Natural killer cell treated with Interleukin-12 subunit alpha and Interleukin-12 subunit beta and Interleukin-15 and Interleukin-18, amount 100 ng/mL, for 72 hours (primary cell): ENCODE data around the gene ATG16L2. TPM values are rescaled to one million over a fixed set of nuclear protein-coding genes. Genes with fewer than 3 reads are reported as not detected.

ENCODE experiments used
- ATAC-seq, 2 donors: fragments of 150-1000 bp; cut with Tn5 transposase in 1 of 2; sonication (Bioruptor Pico), chemical (Tn5 transposase) in 1 of 2; 2 replicates each; pipeline ENCODE4 v1.10.0; 2021
- DNase-seq: peaks from one replicate; pipeline ENCODE4 v3.0.0; 2022; ENCODE audit warnings: low spot score
- H3K27ac Mint-ChIP-seq, 2 donors: 1 replicate in 1 of 2; 2 replicates in 1 of 2; pipeline ENCODE4 v1.8.0; 2022; ENCODE audit warnings: mixed read lengths in 2 of 2, mild to moderate bottlenecking in 1 of 2, moderate library complexity in 1 of 2
- H3K27me3 Mint-ChIP-seq, 2 donors: 1 replicate in 1 of 2; 2 replicates in 1 of 2; pipeline ENCODE4 v1.8.0; 2022; ENCODE audit warnings: mixed read lengths in 2 of 2
- H3K36me3 Mint-ChIP-seq: one replicate; pipeline ENCODE4 v1.8.0; 2022; ENCODE audit warnings: mixed read lengths
- H3K4me1 Mint-ChIP-seq, 2 donors: 1 replicate in 1 of 2; 2 replicates in 1 of 2; pipeline ENCODE4 v1.8.0; 2022; ENCODE audit warnings: low read depth in 2 of 2, mixed read lengths in 2 of 2, mild to moderate bottlenecking in 1 of 2
- H3K4me3 Mint-ChIP-seq: one replicate; pipeline ENCODE4 v1.8.0; 2022; ENCODE audit warnings: mixed read lengths
- H3K9me3 Mint-ChIP-seq: 2 replicates; pipeline ENCODE4 v1.8.0; 2022; ENCODE audit warnings: mixed read lengths
- total RNA-seq, 2 donors: library from RNA; stranded (reverse); gene quantifications; one replicate each; pipeline ENCODE4 v1.2.3, GENCODE V29; 2022

The ATG16L2 gene
- total RNA-seq, 2 donors from 2014 or later, result 74.7 to 113 TPM

GRCh38 chr11:72775288-72776110, 38.7 kb upstream of the ATG16L2 start:
- no peaks in the 10 kb centered on the region for H3K27me3 Mint-ChIP-seq
- DNase-seq (no peak), ATAC-seq (no peak)
- H3K9me3 Mint-ChIP-seq, result no peaks in the 10 kb centered on the region
- peaks cover 8 to 30% of the 10 kb centered on the region in 2 donors for H3K4me1 Mint-ChIP-seq
- H3K4me3 Mint-ChIP-seq, result no peak overlapping the region
- H3K36me3 Mint-ChIP-seq, result no peaks in the 10 kb centered on the region
- peak overlapping the region; percentile 43 to 60 for H3K27ac Mint-ChIP-seq

DNA sequence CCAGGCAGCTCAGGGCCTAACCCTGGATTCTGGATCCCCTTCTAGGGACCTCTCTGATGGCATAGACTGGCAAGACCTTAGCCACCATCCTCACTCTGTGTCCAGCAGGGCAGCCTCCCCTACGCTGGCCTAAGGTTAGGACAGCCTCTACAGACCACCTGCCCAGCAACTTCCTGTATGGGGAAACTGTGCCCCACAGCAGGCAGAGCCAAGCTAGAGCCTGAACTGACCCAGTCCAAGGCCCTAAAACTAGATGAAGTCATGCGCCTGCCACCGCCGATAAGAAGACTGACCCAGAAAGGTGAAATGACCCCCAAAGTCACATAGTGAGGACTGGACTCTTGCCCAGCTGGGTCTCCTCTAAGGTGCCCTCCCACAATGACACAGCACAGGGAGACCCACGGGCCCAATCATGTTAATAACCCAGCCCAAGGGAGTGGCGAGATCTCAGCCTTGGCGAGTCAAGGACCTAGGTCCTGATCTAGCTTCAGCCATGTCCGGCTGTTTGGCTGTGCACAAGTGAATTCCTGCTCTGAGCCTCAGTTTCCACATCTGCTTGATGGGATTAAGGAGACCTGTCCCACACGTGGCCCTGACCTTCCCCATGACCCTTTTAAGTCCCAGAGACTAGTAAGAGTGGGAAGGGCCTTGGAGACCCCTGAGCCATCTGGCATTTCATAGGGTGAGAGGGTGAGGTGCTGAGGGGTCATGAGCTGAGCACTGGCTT, 37.9 kb upstream of the ATG16L2 start:
- H3K4me1 Mint-ChIP-seq, result peaks cover 8 to 30% of the 10 kb centered on the region in 2 donors
- no peaks in the 10 kb centered on the region for H3K36me3 Mint-ChIP-seq
- DNase-seq, result no peak
- H3K27me3 Mint-ChIP-seq, result no peaks in the 10 kb centered on the region
- H3K4me3 Mint-ChIP-seq, result no peak overlapping the region
- H3K9me3 Mint-ChIP-seq, result no peaks in the 10 kb centered on the region
- H3K27ac Mint-ChIP-seq, result peak overlapping the region; percentile 43 to 60
- ATAC-seq, result no peak

GRCh38 chr11:72776844-72777754, 37.1 kb upstream of the ATG16L2 start:
- H3K27me3 Mint-ChIP-seq, result no peaks in the 10 kb centered on the region
- H3K27ac Mint-ChIP-seq, result peak overlapping the region; percentile 43 to 60
- DNase-seq (no peak), ATAC-seq (no peak)
- H3K9me3 Mint-ChIP-seq, result no peaks in the 10 kb centered on the region
- H3K4me3 Mint-ChIP-seq, result no peak overlapping the region
- H3K36me3 Mint-ChIP-seq, result no peaks in the 10 kb centered on the region
- H3K4me1 Mint-ChIP-seq, result peaks cover 12 to 34% of the 10 kb centered on the region in 2 donors

DNA sequence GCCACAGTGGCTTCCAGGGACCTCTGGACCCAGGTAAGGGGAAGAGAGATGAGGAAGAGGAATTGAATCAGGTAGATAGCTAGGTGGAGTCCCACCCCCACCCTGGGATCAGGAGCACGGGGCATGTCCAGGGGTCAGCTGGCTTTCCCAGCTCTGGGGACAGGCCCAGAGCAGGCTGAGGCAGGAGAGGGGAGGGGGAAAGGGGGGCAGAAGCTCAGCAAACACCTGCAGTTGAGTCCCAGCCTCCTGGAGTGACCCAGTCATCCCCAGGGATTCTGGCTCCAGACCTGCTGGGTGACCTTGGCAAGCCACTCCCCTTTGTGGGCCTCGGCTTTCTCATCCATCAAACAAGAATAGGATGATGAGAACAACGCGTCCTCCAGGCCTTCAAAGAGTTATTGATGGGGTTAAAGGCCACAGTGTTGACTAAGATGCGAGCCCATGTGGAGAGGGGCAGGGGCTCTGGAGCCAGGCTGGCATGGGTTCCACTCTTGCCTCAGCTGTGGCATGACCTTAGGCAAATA, 36.4 kb upstream of the ATG16L2 start:
- Mint-ChIP-seq H3K36me3 (no peaks in the 10 kb centered on the region), H3K27me3 (no peaks in the 10 kb centered on the region), H3K9me3 (no peaks in the 10 kb centered on the region), H3K4me3 (no peak overlapping the region), H3K27ac (no peak overlapping the region), H3K4me1 (peaks cover 19 to 38% of the 10 kb centered on the region in 2 donors)
- ATAC-seq, result no peak
- no peak for DNase-seq

DNA sequence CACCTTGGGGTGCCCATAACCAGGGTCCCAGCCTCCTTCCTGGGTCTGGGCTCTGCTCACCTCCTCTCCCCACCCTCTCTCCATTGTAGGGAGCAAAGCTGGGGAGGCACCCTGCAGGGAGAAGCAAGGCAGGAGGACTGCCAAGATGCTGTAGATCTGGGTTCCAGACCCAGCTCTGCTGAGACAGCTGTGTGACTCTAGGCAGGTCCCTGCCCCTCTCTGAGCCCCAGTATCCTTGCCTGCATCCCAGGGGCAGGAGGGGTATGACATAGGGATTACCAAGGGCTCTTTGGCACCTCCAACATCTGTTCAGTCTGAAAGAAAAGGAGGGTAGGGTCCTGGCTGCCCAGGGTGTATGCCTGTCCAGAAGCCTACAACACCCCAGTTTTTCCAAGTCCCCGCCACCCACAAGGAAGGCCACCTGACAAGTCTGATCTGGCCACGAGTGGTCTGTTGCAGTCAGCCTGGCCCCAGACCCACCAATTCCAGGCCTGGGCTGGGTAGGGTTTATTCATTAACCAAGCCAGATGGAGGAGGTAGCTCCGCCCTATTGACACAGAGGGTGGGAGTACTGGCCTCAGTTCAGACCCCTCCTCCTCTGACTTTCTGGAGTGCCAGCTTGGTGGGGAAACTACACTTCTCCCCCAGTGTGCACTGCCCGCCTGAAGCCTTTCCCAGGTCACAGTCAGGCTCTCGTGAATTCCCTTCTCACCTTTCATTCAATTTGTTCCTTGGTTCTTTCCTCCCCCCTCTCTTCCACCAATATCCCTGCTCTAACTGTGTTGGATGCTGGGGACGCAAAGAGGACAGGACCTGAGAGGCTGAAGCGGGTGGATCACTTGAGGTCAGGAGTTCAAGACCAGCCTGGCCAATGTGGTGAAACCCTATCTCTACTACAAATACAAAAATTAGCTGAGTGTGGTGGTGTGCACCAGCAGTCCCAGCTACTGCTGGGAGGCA, 35.4 kb upstream of the ATG16L2 start:
- H3K4me3 Mint-ChIP-seq, result no peak overlapping the region

GRCh38 chr11:72779495-72780128, 34.6 kb upstream of the ATG16L2 start:
- no peaks in the 10 kb centered on the region for H3K9me3 Mint-ChIP-seq
- ATAC-seq (no peak), DNase-seq (no peak)
- H3K27me3 Mint-ChIP-seq, result no peaks in the 10 kb centered on the region
- no peaks in the 10 kb centered on the region for H3K36me3 Mint-ChIP-seq
- peaks cover 20 to 33% of the 10 kb centered on the region in 2 donors for H3K4me1 Mint-ChIP-seq
- H3K27ac Mint-ChIP-seq, result peak overlapping the region in 1 of 2 donors; percentile 72
- peak overlapping the region; percentile 42 for H3K4me3 Mint-ChIP-seq

More for the DNA sequence above, 35.4 kb upstream of the ATG16L2 start:
- ATAC-seq, result no peak
- peaks cover 20 to 33% of the 10 kb centered on the region in 2 donors for H3K4me1 Mint-ChIP-seq
- no peaks in the 10 kb centered on the region for H3K9me3 Mint-ChIP-seq
- no peaks in the 10 kb centered on the region for H3K27me3 Mint-ChIP-seq
- H3K27ac Mint-ChIP-seq, result peak overlapping the region in 1 of 2 donors; percentile 72
- no peaks in the 10 kb centered on the region for H3K36me3 Mint-ChIP-seq
- DNase-seq, result no peak

DNA sequence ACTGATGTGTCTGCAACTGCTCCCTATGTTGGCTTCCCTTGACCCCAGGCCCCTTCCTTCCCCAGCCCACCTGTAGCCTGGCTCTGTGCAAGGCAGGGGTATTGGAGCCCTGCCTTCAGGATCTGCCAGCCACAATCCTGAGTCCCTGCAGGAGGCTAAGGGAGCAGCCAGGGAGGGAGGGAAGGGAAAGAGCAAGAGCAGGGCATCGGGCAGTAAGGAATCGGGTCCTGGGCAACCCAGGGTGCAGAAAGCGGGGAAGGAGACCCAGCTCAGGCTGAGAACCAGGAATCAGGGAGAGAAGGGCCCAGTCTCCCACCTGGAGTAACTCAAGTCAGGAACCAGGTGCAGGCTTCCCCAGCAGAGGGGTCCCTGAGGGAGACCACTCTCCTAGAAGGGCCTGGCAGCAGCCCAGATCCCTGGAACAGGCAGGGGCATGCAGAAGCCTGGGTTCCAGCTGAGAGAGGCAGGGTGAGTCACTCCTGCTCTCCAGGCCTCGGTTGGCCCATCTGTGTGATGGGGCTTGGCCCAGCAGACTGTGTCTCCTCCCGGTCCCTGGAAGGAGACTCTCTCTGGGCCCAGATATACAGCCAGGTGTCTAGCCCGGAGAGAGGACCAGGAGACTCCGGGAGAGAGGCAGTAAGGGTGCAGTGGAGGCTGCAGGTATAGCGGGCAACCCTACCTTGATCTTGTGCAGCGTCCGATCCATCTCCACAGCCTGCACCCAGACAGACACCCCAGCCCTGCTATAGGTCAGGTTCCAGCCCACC, 33.7 kb upstream of the ATG16L2 start:
- DNase-seq, result no peak
- H3K36me3 Mint-ChIP-seq, result no peaks in the 10 kb centered on the region
- no peaks in the 10 kb centered on the region for H3K9me3 Mint-ChIP-seq
- H3K27me3 Mint-ChIP-seq, result no peaks in the 10 kb centered on the region
- peak overlapping the region; percentile 42 for H3K4me3 Mint-ChIP-seq
- peaks cover 20 to 33% of the 10 kb centered on the region in 2 donors for H3K4me1 Mint-ChIP-seq
- no peak overlapping the region for H3K27ac Mint-ChIP-seq
- ATAC-seq, result no peak

DNA sequence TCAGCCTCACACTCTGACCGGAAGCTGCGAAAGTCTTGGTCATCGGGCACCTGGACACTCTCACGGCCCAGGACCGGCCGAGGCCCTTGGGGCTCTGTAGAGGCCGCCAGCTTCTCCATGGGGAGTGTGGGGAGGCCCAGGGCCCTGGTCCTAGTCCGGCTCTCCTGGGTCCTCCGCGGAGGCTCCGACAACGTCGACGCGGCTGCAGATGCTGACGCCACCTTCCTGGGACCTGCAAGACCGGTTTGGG, 33.2 kb upstream of the ATG16L2 start:
- no peak for ATAC-seq
- H3K4me1 Mint-ChIP-seq, result peaks cover 20 to 31% of the 10 kb centered on the region in 2 donors
- no peak for DNase-seq
- H3K4me3 Mint-ChIP-seq, result no peak overlapping the region
- H3K27ac Mint-ChIP-seq, result no peak overlapping the region
- H3K27me3 Mint-ChIP-seq, result no peaks in the 10 kb centered on the region
- no peaks in the 10 kb centered on the region for H3K36me3 Mint-ChIP-seq
- H3K9me3 Mint-ChIP-seq, result no peaks in the 10 kb centered on the region

GRCh38 chr11:72781313-72782080, 32.7 kb upstream of the ATG16L2 start:
- H3K27ac Mint-ChIP-seq, result no peak overlapping the region
- H3K4me1 Mint-ChIP-seq, result peaks cover 20 to 25% of the 10 kb centered on the region in 2 donors
- ATAC-seq (peak; percentile 75 to 85), DNase-seq (peak; percentile 70)
- no peaks in the 10 kb centered on the region for H3K36me3 Mint-ChIP-seq
- H3K4me3 Mint-ChIP-seq, result peak overlapping the region; percentile 76
- H3K27me3 Mint-ChIP-seq, result no peaks in the 10 kb centered on the region
- H3K9me3 Mint-ChIP-seq, result no peaks in the 10 kb centered on the region

DNA sequence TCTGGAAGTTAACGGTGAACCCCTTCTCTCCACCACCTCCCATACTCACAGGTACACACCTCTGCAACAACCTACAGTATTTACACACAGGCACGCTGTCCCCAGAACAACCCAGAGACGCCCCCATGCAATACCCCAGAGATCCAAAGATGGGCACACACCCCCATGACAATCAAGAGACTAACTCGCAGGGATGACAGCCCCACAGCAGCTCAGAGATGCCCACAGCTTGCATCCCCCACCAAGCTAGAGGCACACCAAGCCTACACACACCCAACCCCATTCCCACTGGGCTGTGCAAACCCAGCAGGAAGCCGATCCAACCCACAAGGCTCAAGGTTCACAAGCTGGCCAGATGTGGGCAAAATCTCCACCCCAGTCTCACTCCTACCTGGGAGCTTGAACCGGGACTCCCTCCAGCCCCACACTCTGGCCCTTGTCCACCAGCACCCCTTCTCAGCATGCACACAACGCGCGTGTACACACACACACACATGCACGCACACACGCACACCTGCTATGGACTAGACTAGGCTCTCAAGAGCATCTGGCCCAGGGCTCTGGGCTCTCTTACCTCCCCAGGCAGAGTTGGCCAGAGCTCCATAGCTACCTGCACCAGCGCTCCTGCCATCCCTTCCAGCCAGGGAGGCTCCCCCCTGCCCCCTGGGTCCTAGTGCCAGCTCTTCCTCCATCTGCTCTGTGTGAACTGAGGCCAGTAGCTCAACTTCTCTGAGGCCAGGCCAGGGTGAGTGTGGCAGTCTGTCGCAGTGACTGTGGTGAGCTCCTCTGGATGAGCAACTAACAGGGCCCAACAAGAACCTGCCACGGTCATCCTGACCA, 31.9 kb upstream of the ATG16L2 start:
- no peak for ATAC-seq
- H3K27ac Mint-ChIP-seq, result peak overlapping the region in 1 of 2 donors; percentile 66
- peaks cover 20 to 23% of the 10 kb centered on the region in 2 donors for H3K4me1 Mint-ChIP-seq

More for the DNA sequence above, 31.9 kb upstream of the ATG16L2 start:
- H3K36me3 Mint-ChIP-seq, result no peaks in the 10 kb centered on the region
- no peak for DNase-seq
- no peaks in the 10 kb centered on the region for H3K9me3 Mint-ChIP-seq
- H3K27me3 Mint-ChIP-seq, result no peaks in the 10 kb centered on the region
- peak overlapping the region; percentile 76 for H3K4me3 Mint-ChIP-seq
